Hepatocyte (in vitro differentiated cells): ENCODE results near the gene CCDC85C. TPM values are rescaled to one million over a fixed set of nuclear protein-coding genes. Genes with fewer than 3 reads are reported as not detected.
A peak's percentile ranks its signal among the peaks of the same experiment; 100 is the strongest.

ENCODE experiments used
- DNase-seq: peaks from one replicate; pipeline ENCODE4 v3.0.0-alpha.2; 2016; ENCODE audit warnings: low spot score
- H2AFZ ChIP-seq: fragments of 200-600 bp; sonication (generic); 2 replicates; pipeline ENCODE4 v1.6.0; 2016; ENCODE audit warnings: antibody characterized with exemption, mild to moderate bottlenecking
- H3K27ac ChIP-seq: fragments of 200-600 bp; sonication (generic); 2 replicates; pipeline ENCODE4 v1.5.1; 2016; ENCODE audit warnings: mild to moderate bottlenecking
- H3K27me3 ChIP-seq: fragments of 200-600 bp; sonication (generic); 2 replicates; pipeline ENCODE4 v1.6.1; 2016
- H3K36me3 ChIP-seq: fragments of 200-600 bp; sonication (generic); replicated peaks from 2 replicates; pipeline ENCODE4 v1.5.1; 2016; ENCODE audit warnings: low read depth; ENCODE audit not compliant: insufficient read depth
- H3K4me1 ChIP-seq: fragments of 200-600 bp; sonication (generic); 2 replicates; pipeline ENCODE4 v1.5.1; 2016; ENCODE audit warnings: mild to moderate bottlenecking, moderate library complexity; ENCODE audit not compliant: insufficient read depth
- H3K4me2 ChIP-seq: fragments of 200-600 bp; sonication (generic); 2 replicates; pipeline ENCODE4 v1.6.0; 2016
- H3K4me3 ChIP-seq: fragments of 200-600 bp; sonication (generic); 2 replicates; pipeline ENCODE4 v1.5.1; 2016; ENCODE audit warnings: mild to moderate bottlenecking
- H3K79me2 ChIP-seq: fragments of 200-600 bp; sonication (generic); 2 replicates; pipeline ENCODE4 v1.6.0; 2017; ENCODE audit warnings: mild to moderate bottlenecking
- H3K9me2 ChIP-seq: fragments of 200-600 bp; sonication (generic); replicated peaks from 2 replicates; pipeline ENCODE4 v1.6.0; 2017; ENCODE audit warnings: mild to moderate bottlenecking; ENCODE audit not compliant: insufficient read depth
- H3K9me3 ChIP-seq: fragments of 200-600 bp; sonication (generic); 2 replicates; pipeline ENCODE4 v1.5.1; 2016; ENCODE audit warnings: low read depth, mild to moderate bottlenecking
- H4K20me1 ChIP-seq: fragments of 200-600 bp; sonication (generic); 2 replicates; pipeline ENCODE4 v1.6.0; 2016; ENCODE audit warnings: mild to moderate bottlenecking; ENCODE audit not compliant: insufficient read depth, poor library complexity, severe bottlenecking
- EZH2 ChIP-seq: fragments of 200-600 bp; sonication (generic); IDR thresholded peaks from 2 replicates; pipeline ENCODE4 v1.6.1; 2016; ENCODE audit warnings: antibody characterized with exemption, mild to moderate bottlenecking, borderline replicate concordance
- EZH2phosphoT487 ChIP-seq: fragments of 200-600 bp; sonication (generic); IDR thresholded peaks from one replicate; pipeline ENCODE4 v1.6.1; 2018; ENCODE audit warnings: antibody characterized with exemption, mild to moderate bottlenecking, low read depth, moderate library complexity; ENCODE audit not compliant: unreplicated experiment, severe bottlenecking
- WGBS: methylation state at CpG from one replicate; pipeline ENCODE4 v1.1.6; 2016; ENCODE audit warnings: low lambda C conversion rate; ENCODE audit errors: missing lambda C conversion rate; 5-methylcytosine and 5-hydroxymethylcytosine counted together
- polyA plus RNA-seq: library from polyadenylated mRNA; unstranded; fragments of >200 nt; fragmentation: Nextera tagmentation; extraction: Ambion mirVana; gene quantifications from 2 replicates; pipeline ENCODE4 v1.2.1, GENCODE V29; 2016
- total RNA-seq: library from RNA; depleted of rRNA; stranded (reverse); fragments of >200 nt; gene quantifications from 2 replicates; pipeline ENCODE4 v1.2.3, GENCODE V29; 2014
- TF ChIP-seq, protein P1 (sequence below): fragments of 200-600 bp; sonication (generic); IDR thresholded peaks from 2 replicates; pipeline ENCODE4 v1.5.1; 2016; ENCODE audit warnings: antibody characterized with exemption, mild to moderate bottlenecking; ENCODE audit not compliant: poor library complexity

Gene CCDC85C
- total and polyA plus RNA-seq, 2 experiments from 2014 or later, result 37.8 to 47.2 TPM

GRCh38 chr14:99566390-99567354 lies 37.3 kb downstream of the CCDC85C start:
- H3K36me3 ChIP-seq, result no peaks in the 10 kb centered on the region
- no peak overlapping the region for H3K4me3 ChIP-seq
- H3K4me2 ChIP-seq, result peak overlapping the region; percentile 32
- H3K9me2 ChIP-seq, result no peaks in the 10 kb centered on the region
- no peak for TF ChIP-seq EZH2
- no peak for TF ChIP-seq EZH2phosphoT487
- TF ChIP-seq, protein P1, sequence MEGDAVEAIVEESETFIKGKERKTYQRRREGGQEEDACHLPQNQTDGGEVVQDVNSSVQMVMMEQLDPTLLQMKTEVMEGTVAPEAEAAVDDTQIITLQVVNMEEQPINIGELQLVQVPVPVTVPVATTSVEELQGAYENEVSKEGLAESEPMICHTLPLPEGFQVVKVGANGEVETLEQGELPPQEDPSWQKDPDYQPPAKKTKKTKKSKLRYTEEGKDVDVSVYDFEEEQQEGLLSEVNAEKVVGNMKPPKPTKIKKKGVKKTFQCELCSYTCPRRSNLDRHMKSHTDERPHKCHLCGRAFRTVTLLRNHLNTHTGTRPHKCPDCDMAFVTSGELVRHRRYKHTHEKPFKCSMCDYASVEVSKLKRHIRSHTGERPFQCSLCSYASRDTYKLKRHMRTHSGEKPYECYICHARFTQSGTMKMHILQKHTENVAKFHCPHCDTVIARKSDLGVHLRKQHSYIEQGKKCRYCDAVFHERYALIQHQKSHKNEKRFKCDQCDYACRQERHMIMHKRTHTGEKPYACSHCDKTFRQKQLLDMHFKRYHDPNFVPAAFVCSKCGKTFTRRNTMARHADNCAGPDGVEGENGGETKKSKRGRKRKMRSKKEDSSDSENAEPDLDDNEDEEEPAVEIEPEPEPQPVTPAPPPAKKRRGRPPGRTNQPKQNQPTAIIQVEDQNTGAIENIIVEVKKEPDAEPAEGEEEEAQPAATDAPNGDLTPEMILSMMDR, result no peak
- peaks cover 95% of the 10 kb centered on the region for H3K79me2 ChIP-seq
- no peaks in the 10 kb centered on the region for H3K9me3 ChIP-seq
- H2AFZ ChIP-seq, result no peak overlapping the region
- no peak for DNase-seq
- peak overlapping the region; percentile 28 for H3K27ac ChIP-seq
- no peaks in the 10 kb centered on the region for H3K27me3 ChIP-seq
- peaks cover 10% of the 10 kb centered on the region for H4K20me1 ChIP-seq
- peaks cover 91% of the 10 kb centered on the region for H3K4me1 ChIP-seq
- WGBS, result 90% methylated on average over 19 of the region's 20 CpGs

DNA sequence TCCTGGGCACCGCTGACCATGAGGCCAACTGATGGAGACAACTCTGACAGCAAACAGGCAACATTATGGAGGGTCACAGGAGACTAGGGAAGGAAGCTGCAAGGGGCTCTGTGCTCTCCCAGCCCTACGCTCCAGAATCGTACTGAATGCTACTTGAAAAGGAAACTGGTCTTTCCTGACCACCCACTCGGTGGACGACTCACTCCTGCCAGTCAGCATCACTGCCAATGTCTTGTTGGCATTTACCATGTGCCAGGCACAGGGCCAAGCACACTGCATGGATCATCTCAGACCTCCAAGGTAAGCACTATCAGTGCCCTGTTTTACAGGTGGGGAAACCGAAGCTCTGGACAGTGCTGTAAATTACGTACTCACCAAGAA lies 38.0 kb downstream of the CCDC85C start:
- no peaks in the 10 kb centered on the region for H3K36me3 ChIP-seq
- peak overlapping the region; percentile 32 for H3K4me2 ChIP-seq
- H3K4me1 ChIP-seq, result peaks cover 91% of the 10 kb centered on the region
- H2AFZ ChIP-seq, result no peak overlapping the region
- TF ChIP-seq EZH2phosphoT487, result no peak
- no peak for TF ChIP-seq EZH2
- TF ChIP-seq, protein P1, result no peak
- H3K9me3 ChIP-seq, result no peaks in the 10 kb centered on the region
- peaks cover 16% of the 10 kb centered on the region for H4K20me1 ChIP-seq
- no peak overlapping the region for H3K4me3 ChIP-seq
- peak overlapping the region; percentile 28 for H3K27ac ChIP-seq
- no peaks in the 10 kb centered on the region for H3K9me2 ChIP-seq
- H3K79me2 ChIP-seq, result peaks cover 96% of the 10 kb centered on the region
- H3K27me3 ChIP-seq, result no peaks in the 10 kb centered on the region
- 69% methylated on average over 7 of the region's 7 CpGs for WGBS
- no peak for DNase-seq

GRCh38 chr14:99565383-99565782 lies 38.6 kb downstream of the CCDC85C start:
- Histone ChIP-seq H3K4me3 (no peak overlapping the region), H3K4me2 (no peak overlapping the region), H3K36me3 (no peaks in the 10 kb centered on the region), H3K9me2 (no peaks in the 10 kb centered on the region), H2AFZ (no peak overlapping the region), H3K4me1 (peaks cover 87% of the 10 kb centered on the region), H4K20me1 (peaks cover 22% of the 10 kb centered on the region), H3K9me3 (no peaks in the 10 kb centered on the region), H3K79me2 (peaks cover 96% of the 10 kb centered on the region), H3K27ac (peak overlapping the region; percentile 51), H3K27me3 (no peaks in the 10 kb centered on the region)
- no peak for DNase-seq
- 85% methylated on average over 4 of the region's 4 CpGs for WGBS
- no peak for TF ChIP-seq EZH2phosphoT487
- no peak for TF ChIP-seq EZH2
- TF ChIP-seq, protein P1, result no peak
